GM12801 (cell line): Measurements from ENCODE around the gene DICER1.

Experiments
- CTCF ChIP-seq: IDR thresholded peaks from one replicate; pipeline ENCODE4 v1.5.1; 2011; ENCODE audit warnings: control low read depth; ENCODE audit not compliant: insufficient read length; ENCODE audit errors: extremely low read depth

The DICER1 gene

GRCh38 chr14:95144849-95145248, 12.5 kb downstream of the DICER1 start:
- no peak for TF ChIP-seq CTCF

DNA sequence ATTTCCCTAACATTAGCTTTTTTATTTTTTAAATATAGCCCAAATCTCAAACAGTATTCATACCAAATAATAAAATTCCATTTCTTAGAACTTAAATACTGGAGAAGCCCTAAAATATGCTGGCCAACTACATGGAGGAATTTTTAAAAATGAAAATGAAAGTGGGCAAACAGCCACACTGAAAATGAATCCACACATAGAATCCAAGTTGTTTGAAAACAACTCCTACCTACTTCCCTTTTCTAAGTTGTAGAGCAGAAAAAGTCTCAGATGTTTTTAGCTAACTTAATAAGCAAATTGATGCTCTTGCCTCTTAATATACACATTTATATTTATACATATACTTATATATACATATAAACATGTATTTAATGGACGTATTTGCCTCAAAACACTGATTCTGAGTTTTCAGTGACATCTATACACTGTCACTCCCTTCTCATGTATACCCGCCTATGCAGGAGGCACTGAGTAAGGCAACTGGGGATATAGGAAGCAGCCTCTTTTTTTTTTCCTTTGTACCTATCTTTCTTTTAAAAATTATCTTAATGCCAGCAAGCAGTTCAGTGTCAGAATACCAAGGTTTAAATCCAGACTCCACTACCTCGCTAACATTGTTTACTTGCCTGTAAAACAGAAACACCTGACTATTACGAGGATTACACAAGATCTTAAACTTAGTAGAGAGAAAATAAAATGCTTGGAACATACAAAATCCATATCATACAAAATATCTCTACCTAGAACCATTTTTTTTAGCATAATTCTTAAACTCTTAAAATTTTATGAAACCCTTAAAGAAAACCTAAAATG, 13.3 kb downstream of the DICER1 start:
- no peak for TF ChIP-seq CTCF

DNA sequence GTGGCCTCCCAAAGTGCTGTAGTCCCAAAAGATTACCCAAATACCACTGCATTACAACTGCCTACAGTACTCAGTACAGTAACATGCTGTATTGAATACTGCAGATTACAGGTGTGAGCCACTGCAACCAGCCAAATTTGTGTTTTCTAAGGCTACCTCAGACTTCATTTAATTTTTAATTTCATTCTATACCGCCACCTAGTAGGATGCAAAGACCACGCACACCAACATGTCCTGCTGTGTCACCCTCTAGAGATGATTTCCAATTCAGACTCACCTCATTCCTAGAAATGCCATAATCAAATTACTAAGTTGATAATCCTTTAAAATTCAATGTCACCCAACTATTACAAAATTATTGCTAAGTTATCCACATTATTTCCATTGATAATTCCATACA, 15.1 kb downstream of the DICER1 start:
- no peak for TF ChIP-seq CTCF

GRCh38 chr14:95141684-95142083, 15.6 kb downstream of the DICER1 start:
- no peak for TF ChIP-seq CTCF

- TF ChIP-seq CTCF = no peak
These were observed 17.1 kb downstream of the DICER1 start for GRCh38 chr14:95140060-95140858.

- TF ChIP-seq CTCF = no peak
These were observed 18.5 kb downstream of the DICER1 start for GRCh38 chr14:95138876-95139275.

DNA sequence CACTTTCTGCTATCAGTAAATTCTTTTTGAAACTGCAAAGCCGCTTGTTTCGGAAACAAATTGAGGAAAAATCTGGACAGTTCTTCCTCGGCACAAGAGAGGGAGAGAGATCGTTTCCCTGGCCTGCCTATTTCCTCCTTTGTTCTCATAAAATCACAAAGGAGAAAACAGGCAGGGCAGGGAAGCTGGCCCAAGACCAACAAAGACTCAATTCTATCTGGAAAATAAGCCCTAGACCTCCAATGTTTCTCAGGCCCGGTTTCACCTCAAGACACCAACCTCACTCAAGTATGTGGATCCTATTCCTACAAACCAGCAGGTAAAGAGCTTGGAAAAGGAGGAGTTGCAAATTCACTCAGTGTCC, 19.5 kb downstream of the DICER1 start:
- TF ChIP-seq CTCF = no peak
